NCI-H526 (cell line): ENCODE measurements around the gene OASL.
"Not testable (repeated sequence)": the region's sequence is repeated elsewhere in the genome, so short reads cannot be mapped to it uniquely, and the experiment has no call there.

ENCODE experiments used
- DNase-seq, 2 experiments: peaks; one replicate each; lab custom pipeline; 2025; lab: John Stamatoyannopoulos, UW

The OASL gene, protein sequence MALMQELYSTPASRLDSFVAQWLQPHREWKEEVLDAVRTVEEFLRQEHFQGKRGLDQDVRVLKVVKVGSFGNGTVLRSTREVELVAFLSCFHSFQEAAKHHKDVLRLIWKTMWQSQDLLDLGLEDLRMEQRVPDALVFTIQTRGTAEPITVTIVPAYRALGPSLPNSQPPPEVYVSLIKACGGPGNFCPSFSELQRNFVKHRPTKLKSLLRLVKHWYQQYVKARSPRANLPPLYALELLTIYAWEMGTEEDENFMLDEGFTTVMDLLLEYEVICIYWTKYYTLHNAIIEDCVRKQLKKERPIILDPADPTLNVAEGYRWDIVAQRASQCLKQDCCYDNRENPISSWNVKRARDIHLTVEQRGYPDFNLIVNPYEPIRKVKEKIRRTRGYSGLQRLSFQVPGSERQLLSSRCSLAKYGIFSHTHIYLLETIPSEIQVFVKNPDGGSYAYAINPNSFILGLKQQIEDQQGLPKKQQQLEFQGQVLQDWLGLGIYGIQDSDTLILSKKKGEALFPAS

DNA sequence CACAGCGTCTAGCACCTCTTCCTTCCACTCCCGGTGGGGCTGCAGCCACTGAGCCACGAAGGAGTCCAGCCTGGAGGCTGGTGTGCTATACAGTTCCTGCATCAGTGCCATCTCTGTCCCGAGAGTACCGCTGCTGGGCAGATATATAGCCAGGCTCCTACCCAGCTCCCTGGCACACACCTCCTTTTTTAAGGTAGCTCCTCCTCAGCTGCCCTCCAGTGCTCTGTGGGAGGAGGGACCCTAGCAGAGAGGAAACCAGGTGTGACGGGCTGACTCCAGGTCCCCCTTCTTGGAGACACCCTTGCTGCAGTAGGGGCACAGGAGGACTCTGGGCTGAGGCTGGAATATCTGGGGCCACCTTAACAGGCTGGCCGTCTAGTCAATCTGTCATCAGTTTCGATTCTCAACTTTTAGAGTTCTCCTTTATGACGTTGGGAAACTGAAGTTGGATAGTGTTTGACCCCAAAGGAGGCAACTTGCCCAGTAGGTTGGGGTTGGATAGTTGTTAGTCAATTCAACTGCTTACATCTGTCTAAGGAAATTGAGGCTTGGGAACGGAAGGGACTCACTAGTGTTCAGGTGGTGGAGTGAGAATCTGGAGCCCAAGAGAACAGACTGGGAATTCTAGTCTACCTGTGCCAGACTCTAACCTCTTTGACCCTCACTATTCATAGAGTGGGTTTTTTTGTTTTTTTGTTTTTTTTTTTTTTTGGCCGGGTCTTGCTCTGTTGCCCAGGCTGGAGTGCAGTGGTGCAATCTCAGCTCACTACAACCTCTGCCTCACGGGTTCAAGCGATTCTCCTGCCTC is at the start of gene OASL:
TSS of gene OASL (minus strand) at position 386 of the 808 bp plus-strand sequence. CDS start at position 111, 275 bp downstream.
- DNase-seq: no peak

DNA sequence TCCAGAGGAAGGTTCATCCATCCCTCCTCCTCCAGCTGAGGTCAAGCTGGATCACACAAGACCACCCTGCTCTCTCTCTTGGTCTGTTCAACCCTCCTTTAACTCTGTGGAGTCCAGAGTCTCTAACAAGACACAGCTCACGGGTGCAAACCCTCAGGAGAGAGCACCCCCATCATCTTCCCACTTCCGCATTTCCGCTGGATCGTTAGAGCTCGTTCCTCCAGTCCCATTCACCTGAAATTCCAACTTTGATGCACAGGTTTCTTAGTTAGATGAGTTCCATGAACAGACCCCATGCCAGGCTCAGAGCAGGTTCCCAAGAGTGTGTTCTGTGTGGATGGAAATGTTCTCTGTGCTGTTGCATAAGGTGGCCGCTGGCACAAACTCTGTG is 49.1 kb upstream of the OASL start:
- no peak for DNase-seq

GRCh38 chr12:121087467-121088194 is 48.6 kb upstream of the OASL start:
- no peak for DNase-seq

- no peak for DNase-seq
Observed at GRCh38 chr12:121086781-121087295, 47.8 kb upstream of the OASL start.

DNA sequence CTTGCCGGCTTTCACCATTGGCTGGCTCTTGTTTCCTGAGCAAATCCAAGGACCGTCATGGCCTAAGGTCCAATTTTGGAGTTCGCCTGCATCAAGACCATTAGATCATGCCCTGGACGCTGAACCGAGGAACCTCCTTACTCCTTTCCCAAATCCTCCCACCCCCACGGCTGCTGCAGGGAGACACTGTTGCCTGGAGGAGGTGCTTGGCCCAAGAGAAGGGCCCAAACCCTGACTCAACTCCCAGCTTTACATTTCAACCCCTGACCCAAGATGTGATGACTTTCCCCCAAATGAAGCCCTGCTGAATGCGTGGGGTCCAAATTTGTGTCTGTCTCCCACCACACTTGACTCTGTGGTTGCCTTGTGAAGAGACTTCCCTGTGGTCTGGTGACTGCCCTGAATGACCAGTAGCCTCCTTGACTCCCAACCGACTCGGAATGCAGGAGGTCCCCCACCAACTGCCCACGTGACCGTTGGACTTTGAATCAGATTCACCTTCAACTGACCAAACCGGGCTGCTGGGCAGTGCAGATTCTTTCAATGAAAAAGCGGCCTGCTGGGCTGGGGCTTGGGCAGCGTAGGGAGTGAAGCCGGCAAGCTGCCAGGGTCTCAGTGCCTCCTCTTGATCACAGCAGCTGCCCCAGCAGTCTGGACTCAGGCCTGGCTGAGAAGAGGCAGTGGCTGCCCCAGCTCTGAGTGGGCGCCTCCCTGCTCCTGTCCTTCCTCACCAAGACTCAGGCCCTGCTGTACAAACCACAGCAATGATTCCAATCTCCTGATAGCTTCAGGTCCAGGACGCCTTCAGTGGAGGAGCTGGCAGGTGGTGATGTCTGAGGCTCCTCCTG is 46.7 kb upstream of the OASL start:
- no peak for DNase-seq

DNA sequence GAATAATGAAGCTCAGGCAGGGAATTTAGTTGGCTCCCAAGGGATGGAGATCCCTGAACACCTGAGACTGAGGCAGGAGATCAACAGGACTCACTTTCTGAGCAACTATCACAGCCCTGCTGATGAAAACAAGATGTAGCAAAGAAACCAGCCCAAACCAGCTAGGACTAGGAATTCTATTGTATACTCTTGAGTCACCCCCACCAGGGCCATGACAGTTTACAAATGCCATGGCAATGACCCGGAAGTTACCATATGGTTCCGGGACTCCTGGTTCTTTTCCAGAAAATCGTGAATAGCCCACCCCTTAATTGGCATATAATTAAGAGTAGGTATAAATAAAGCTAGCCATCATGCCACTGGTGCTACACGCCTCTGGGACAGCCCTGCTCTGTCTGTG is 46.0 kb upstream of the OASL start:
- DNase-seq: no peak

DNA sequence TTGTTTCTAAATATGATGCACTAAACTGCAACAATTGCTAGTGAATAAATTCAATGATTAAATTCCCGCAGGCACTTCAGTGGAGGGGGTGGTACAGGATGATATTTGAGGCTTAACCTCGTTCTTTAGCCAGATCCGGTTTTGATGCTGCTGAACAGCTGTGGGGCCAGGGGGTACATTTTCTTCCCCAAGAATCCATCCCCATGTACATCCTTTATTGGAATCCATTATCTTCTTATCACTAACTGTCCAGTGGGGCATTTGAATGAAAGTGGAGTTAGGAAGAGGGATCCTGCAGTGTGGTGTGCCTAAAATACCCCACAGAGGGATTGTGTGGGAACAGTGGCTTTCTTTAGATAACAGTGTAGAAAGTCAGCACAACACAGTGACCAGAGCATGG is 45.2 kb upstream of the OASL start:
- no peak for DNase-seq

DNA sequence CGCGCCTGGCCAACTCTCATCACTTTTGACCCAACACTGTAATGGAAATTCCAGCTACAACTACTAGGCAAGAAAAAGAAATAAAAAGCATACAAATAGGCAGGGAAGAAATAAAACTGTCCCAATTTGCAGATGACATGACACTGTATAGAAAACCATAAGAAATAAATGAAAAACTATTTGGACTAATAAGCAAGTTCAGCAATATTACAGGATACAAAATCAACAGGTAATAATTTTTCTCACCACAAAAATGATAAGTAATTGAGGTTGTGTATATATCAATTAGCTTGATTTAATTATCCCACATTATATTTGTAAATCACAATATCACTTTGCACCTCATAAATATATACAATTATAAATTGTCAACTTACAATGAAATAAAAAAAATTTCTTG is 41.9 kb upstream of the OASL start:
- no peak for DNase-seq

GRCh38 chr12:121079736-121080272 is 40.8 kb upstream of the OASL start:
- DNase-seq: no peak

- not testable (repeated sequence) for DNase-seq
Observed at GRCh38 chr12:121077440-121077839, 38.4 kb upstream of the OASL start.

GRCh38 chr12:121075911-121076310 is 36.9 kb upstream of the OASL start:
- DNase-seq: not testable (repeated sequence)

- no peak for DNase-seq
Observed at GRCh38 chr12:121072147-121072546, 33.1 kb upstream of the OASL start.

DNA sequence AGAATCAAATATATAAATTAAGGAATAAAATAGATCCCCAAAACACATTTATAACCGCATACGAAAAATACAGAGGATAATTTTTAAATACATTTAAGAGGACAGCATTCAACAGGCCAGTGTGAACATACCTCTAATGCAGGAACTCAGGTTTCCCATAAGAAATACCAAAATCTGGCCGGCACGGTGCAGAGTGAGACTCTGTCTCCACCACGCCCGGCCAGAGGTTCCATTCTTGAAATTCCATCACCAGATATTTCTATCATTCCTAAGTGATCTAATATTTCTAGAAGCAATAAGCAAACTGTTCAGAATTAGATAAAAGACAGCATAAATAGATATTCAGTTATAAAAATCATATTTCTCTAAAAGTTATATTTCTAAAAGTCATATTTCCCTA is 30.2 kb upstream of the OASL start:
- no peak for DNase-seq

DNA sequence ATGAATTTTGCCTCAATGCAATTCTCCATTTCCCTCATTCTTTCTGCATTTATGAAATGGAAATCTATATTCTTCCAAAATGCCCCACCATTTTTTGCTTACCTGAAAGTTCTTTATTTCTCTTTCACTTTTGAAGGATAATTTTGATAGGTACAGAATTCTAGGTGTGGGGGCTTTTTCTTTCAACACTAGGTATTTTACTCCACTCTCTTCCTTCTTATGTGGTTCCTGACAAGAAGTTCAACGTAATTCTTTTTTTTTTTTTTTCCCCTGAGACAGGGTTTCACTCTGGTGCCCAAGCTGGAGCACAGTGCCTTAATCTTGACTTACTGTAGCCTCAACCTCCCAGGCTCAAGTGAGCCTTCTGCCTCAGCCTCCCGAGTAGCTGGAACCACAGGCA is 26.3 kb upstream of the OASL start:
- DNase-seq: no peak

- DNase-seq: not testable (repeated sequence)
Observed at GRCh38 chr12:121064586-121064985, 25.5 kb upstream of the OASL start.

DNA sequence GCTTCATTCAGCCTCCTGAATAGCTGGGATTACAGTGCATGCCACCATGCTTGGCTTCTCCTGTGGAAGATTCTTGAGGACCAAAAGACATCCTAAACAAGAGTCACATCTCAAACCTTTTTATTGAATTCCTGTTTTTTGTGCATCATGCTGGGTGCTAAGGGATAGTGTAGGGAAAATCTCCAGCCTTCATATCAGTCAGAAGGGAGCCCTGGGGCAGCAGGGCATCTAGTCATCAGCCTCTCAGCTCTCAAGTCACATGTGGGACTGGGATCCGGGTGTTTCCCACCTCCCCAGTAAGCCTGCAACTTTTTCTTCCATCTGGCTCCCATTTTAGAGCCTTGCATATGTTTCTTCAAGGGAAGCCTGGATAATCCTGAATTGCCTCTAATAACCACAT is 25.1 kb upstream of the OASL start:
- no peak for DNase-seq

DNA sequence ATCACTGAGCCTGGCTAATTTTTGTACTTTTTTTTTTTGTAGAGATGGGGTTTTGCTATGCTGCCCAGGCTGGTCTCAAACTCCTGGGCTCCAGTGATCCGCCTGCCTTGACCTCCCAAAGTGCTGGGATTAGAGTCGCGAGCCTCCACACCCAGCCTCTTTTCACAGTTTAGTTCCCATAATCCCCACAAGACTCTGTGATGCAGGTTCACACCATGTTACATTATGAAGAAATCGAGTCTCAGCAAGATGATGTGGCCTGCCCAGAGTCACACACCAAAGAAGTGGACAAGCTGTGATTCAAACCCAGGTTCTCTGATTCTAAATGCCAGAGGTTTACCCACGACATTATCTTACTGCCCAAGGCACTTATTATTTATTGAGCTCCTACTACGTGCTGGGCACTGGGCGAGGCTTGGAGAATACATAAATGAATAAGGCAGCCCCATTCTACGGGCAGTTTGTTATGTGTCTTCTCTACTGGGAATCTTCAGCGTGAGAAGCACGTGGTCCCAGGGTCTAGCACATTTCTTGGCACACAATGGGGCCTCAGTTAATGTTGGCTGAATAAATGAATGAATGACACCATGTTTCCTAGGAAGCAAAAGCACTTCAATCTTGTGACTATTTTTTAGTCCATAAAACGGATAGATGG is 23.5 kb upstream of the OASL start:
- no peak for DNase-seq

GRCh38 chr12:121061831-121062230 is 22.8 kb upstream of the OASL start:
- DNase-seq: peak in 1 of 2 experiments; percentile 17

DNA sequence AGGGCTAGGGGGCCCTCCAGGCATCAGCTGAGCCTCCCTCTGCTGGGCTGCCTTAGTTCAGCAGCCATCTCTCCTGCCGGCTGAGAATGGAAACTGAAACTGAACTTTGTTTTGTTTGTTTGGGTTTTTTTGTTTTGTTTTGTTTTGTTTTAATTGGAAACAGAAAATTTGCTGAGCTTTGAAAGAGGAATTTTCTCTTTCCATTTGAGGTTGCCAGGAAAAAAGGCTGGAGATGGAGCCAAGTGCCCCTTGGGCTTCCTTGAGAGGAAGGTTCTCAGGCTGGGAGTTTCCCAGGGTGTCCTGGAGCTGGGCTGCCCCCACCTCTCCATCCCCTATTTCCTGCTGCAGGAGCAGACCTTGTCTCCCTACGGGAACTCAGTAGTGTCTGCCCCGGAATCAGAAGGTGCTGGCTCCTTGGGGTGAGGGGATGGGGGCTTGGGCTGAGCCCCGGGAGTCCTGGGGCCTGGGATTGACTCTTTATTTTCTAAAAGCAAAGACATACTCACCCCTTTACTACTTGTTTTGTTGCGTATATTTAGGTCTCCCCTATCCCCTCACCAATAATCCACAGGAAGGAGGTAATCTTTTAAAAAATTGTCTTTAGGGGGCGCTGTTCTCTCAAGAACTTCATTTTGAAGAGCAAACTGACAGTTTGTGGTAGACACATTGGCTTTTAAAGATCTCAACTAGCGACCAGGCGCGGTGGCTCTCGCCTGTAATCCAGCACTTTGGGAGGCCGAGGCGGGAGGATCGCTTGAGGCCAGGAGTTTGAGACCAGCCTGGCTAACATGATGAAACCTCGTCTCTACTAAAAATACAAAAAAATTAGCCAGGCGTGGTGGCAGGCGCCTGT is 21.3 kb upstream of the OASL start:
- DNase-seq: peak; percentile 53 to 87
